H1 (cell line): ENCODE measurements around the gene ZNF768. TPM values are rescaled to one million over a fixed set of nuclear protein-coding genes. Genes with fewer than 3 reads are reported as not detected.
A peak's percentile ranks its signal among the peaks of the same experiment; 100 is the strongest.

Experiments
- CTCF ChIA-PET: fragments of 300-600 bp; sonication (Branson Sonifier 250); formaldehyde crosslinking; loops from one replicate; lab custom pipeline; 2021; ENCODE audit not compliant: partially characterized antibody; lab: Charles Lee
- POLR2A ChIA-PET: fragments of 300-600 bp; sonication (Branson Sonifier 250); formaldehyde crosslinking; loops from one replicate; lab custom pipeline; 2021; ENCODE audit warnings: inconsistent platforms; ENCODE audit not compliant: partially characterized antibody; lab: Charles Lee
- DNase-seq, 2 experiments: peaks; one replicate each; pipeline versions ENCODE4 v3.0.0 to v3.0.0-alpha.2; 2010 to 2022; ENCODE audit warnings: low spot score in 2 of 2, low read depth in 1 of 2, mixed read lengths in 1 of 2
- FAIRE-seq: peaks from 2 replicates; lab custom pipeline; 2011; peaks lifted over from hg19 to GRCh38; lab: Jason Lieb, UNC
- H2AFZ ChIP-seq: 2 replicates; pipeline ENCODE4 v1.8.1; 2012; ENCODE audit warnings: low read length, inconsistent platforms
- H2AK5ac ChIP-seq: 2 replicates; pipeline ENCODE4 v1.6.1; 2013; ENCODE audit warnings: low read depth, low read length
- H2BK120ac ChIP-seq: replicated peaks from 2 replicates; pipeline ENCODE3; 2013; ENCODE audit warnings: low read depth, low read length, inconsistent platforms
- H2BK12ac ChIP-seq: 2 replicates; pipeline ENCODE4 v1.6.1; 2013; ENCODE audit warnings: low read depth, low read length
- H2BK15ac ChIP-seq: 2 replicates; pipeline ENCODE4 v1.6.1; 2013; ENCODE audit warnings: low read length
- H2BK20ac ChIP-seq: 2 replicates; pipeline ENCODE4 v1.6.1; 2013; ENCODE audit warnings: low read length
- H2BK5ac ChIP-seq: 2 replicates; pipeline ENCODE4 v1.6.1; 2013; ENCODE audit warnings: low read depth, low read length
- H3K14ac ChIP-seq: 2 replicates; pipeline ENCODE4 v1.6.1; 2013; ENCODE audit warnings: inconsistent platforms; ENCODE audit not compliant: insufficient read length
- H3K18ac ChIP-seq: 2 replicates; pipeline ENCODE4 v1.6.1; 2013; ENCODE audit warnings: low read length; ENCODE audit errors: extremely low read depth
- H3K23ac ChIP-seq: 2 replicates; pipeline ENCODE4 v1.6.1; 2013; ENCODE audit warnings: inconsistent platforms; ENCODE audit not compliant: insufficient read length
- H3K23me2 ChIP-seq: 2 replicates; pipeline ENCODE4 v1.6.1; 2013; ENCODE audit warnings: low read depth, low read length
- H3K27ac ChIP-seq: 2 replicates; pipeline ENCODE4 v1.6.1; 2011; ENCODE audit warnings: low read depth, low read length, inconsistent platforms
- H3K27me3 ChIP-seq, 4 experiments: replicated peaks in 1 of 4; 1 replicate in 1 of 4; 2 replicates in 3 of 4; pipeline versions ENCODE4 v1.6.1 to v1.8.1; 2011 to 2013; ENCODE audit warnings: low read length in 3 of 4, mild to moderate bottlenecking in 3 of 4, inconsistent platforms in 2 of 4, mixed read lengths in 2 of 4, moderate library complexity in 1 of 4; ENCODE audit not compliant: control insufficient read depth in 3 of 4, insufficient read depth in 3 of 4; ENCODE audit errors: extremely low read depth in 1 of 4
- H3K36me3 ChIP-seq, 4 experiments: 2 replicates each; pipeline versions ENCODE4 v1.6.1 to v1.8.1; 2011 to 2013; ENCODE audit warnings: mild to moderate bottlenecking in 4 of 4, low read length in 3 of 4, moderate library complexity in 2 of 4, control low read depth in 1 of 4, inconsistent platforms in 1 of 4; ENCODE audit not compliant: insufficient read depth in 4 of 4, control insufficient read depth in 2 of 4
- H3K4ac ChIP-seq: replicated peaks from 2 replicates; pipeline ENCODE3; 2013; ENCODE audit warnings: low read length, low read depth, mixed read lengths, inconsistent platforms; ENCODE audit not compliant: insufficient read length
- H3K4me1 ChIP-seq, 4 experiments: replicated peaks in 1 of 4; 1 replicate in 1 of 4; 2 replicates in 3 of 4; pipeline versions ENCODE4 v1.6.1 to v1.8.1; 2011 to 2013; ENCODE audit warnings: low read length in 3 of 4, inconsistent platforms in 2 of 4, mixed read lengths in 1 of 4; ENCODE audit not compliant: insufficient read depth in 4 of 4, control insufficient read depth in 3 of 4
- H3K4me2 ChIP-seq, 2 experiments: 2 replicates each; pipeline versions ENCODE4 v1.6.1 to v1.8.1; 2011 to 2013; ENCODE audit warnings: low read depth in 2 of 2, low read length in 2 of 2, control low read depth in 1 of 2, inconsistent platforms in 1 of 2, mild to moderate bottlenecking in 1 of 2; ENCODE audit not compliant: insufficient read depth in 1 of 2
- H3K4me3 ChIP-seq, 4 experiments: fragments of 200-600, 300-600 bp in 1 of 4; sonication (generic), shearing (Covaris generic), sonication (Bioruptor Twin) in 1 of 4; 2 replicates each; pipeline versions ENCODE4 v1.5.1 to v1.8.1; 2011 to 2016; ENCODE audit warnings: low read length in 4 of 4, low read depth in 3 of 4, control low read depth in 2 of 4, inconsistent platforms in 2 of 4, mild to moderate bottlenecking in 2 of 4, mixed read lengths in 1 of 4, moderate library complexity in 1 of 4; ENCODE audit not compliant: insufficient read depth in 2 of 4; ENCODE audit errors: extremely low read depth in 1 of 4
- H3K56ac ChIP-seq: replicated peaks from 2 replicates; pipeline ENCODE3; 2013; ENCODE audit warnings: low read depth, mild to moderate bottlenecking, mixed read lengths, low read length, inconsistent platforms; ENCODE audit not compliant: insufficient read length
- H3K79me1 ChIP-seq: 2 replicates; pipeline ENCODE4 v1.6.1; 2013; ENCODE audit warnings: low read depth, low read length, control low read depth
- H3K79me2 ChIP-seq, 2 experiments: 2 replicates each; pipeline versions ENCODE4 v1.6.1 to v1.8.1; 2012 to 2013; ENCODE audit warnings: low read length in 2 of 2, mild to moderate bottlenecking in 2 of 2, inconsistent platforms in 1 of 2; ENCODE audit not compliant: insufficient read depth in 2 of 2, control insufficient read depth in 1 of 2
- H3K9ac ChIP-seq, 4 experiments: replicated peaks in 1 of 4; 1 replicate in 1 of 4; 2 replicates in 3 of 4; pipeline versions ENCODE4 v1.6.1 to v1.8.1; 2011 to 2013; ENCODE audit warnings: low read depth in 3 of 4, low read length in 3 of 4, control low read depth in 2 of 4, mild to moderate bottlenecking in 2 of 4, moderate library complexity in 2 of 4, inconsistent platforms in 1 of 4; ENCODE audit errors: extremely low read depth in 1 of 4
- H3K9me3 ChIP-seq, 2 experiments: 2 replicates each; pipeline versions ENCODE4 v1.6.1 to v1.8.1; 2012 to 2013; ENCODE audit warnings: mild to moderate bottlenecking in 2 of 2, moderate library complexity in 2 of 2, control low read depth in 1 of 2, inconsistent platforms in 1 of 2, low read depth in 1 of 2, low read length in 1 of 2, mixed read lengths in 1 of 2; ENCODE audit not compliant: insufficient read depth in 2 of 2
- H4K20me1 ChIP-seq, 2 experiments: replicated peaks in 1 of 2; 2 replicates each; pipeline versions ENCODE3 to v1.8.1; 2011 to 2013; ENCODE audit warnings: inconsistent platforms in 2 of 2, low read length in 2 of 2, mild to moderate bottlenecking in 1 of 2; ENCODE audit not compliant: insufficient read depth in 2 of 2, control insufficient read depth in 1 of 2
- H4K5ac ChIP-seq: 2 replicates; pipeline ENCODE4 v1.6.1; 2013; ENCODE audit warnings: low read length, low read depth, mixed read lengths, inconsistent platforms; ENCODE audit not compliant: insufficient read length
- H4K8ac ChIP-seq: 2 replicates; pipeline ENCODE4 v1.8.0; 2013; ENCODE audit warnings: mild to moderate bottlenecking, moderate library complexity, low read length, inconsistent platforms; ENCODE audit not compliant: insufficient read depth; ENCODE audit errors: extremely low read depth
- H4K91ac ChIP-seq: replicated peaks from 2 replicates; pipeline ENCODE3; 2013; ENCODE audit warnings: low read length, mixed read lengths, inconsistent platforms; ENCODE audit not compliant: insufficient read length
- CTCF ChIP-seq, 3 experiments: IDR thresholded peaks; 1 replicate in 2 of 3; 2 replicates in 1 of 3; pipeline versions ENCODE4 v1.5.1 to v1.6.1; 2011; ENCODE audit warnings: low read length in 3 of 3, mild to moderate bottlenecking in 3 of 3, inconsistent platforms in 2 of 3, low read depth in 1 of 3, moderate library complexity in 1 of 3; ENCODE audit not compliant: insufficient read depth in 1 of 3; ENCODE audit errors: control extremely low read depth in 1 of 3
- EGR1 ChIP-seq: IDR thresholded peaks from 2 replicates; pipeline ENCODE4 v1.6.1; 2011; ENCODE audit warnings: low read depth, low read length, borderline replicate concordance
- GTF2F1 ChIP-seq: IDR thresholded peaks from 2 replicates; pipeline ENCODE4 v1.6.1; 2012; ENCODE audit warnings: low read depth, low read length, improper control_type of control experiment, borderline replicate concordance
- JUN ChIP-seq: IDR thresholded peaks from 2 replicates; pipeline ENCODE4 v1.6.1; 2011; ENCODE audit warnings: low read depth, mild to moderate bottlenecking, improper control_type of control experiment, low read length
- KDM5A ChIP-seq: fragments of 200-600 bp; IDR thresholded peaks from 2 replicates; pipeline ENCODE4 v1.7.1; 2012; ENCODE audit warnings: mild to moderate bottlenecking, low read length, inconsistent platforms, mixed read lengths
- POLR2AphosphoS5 ChIP-seq: IDR thresholded peaks from 2 replicates; pipeline ENCODE4 v1.6.1; 2011; ENCODE audit warnings: low read depth, low read length
- POU5F1 ChIP-seq: IDR thresholded peaks from 2 replicates; pipeline ENCODE4 v1.6.1; 2011; ENCODE audit warnings: low read depth, mild to moderate bottlenecking, low read length, moderate library complexity
- RNF2 ChIP-seq: fragments of 200-900, 300-1000 bp; sonication (generic); IDR thresholded peaks from 2 replicates; pipeline ENCODE4 v1.7.1; 2016; ENCODE audit warnings: borderline replicate concordance, low read depth, mild to moderate bottlenecking, antibody characterized with exemption, low read length; ENCODE audit not compliant: poor library complexity, severe bottlenecking; ENCODE audit errors: missing control alignments
- RXRA ChIP-seq: IDR thresholded peaks from 2 replicates; pipeline ENCODE4 v1.6.1; 2011; ENCODE audit warnings: low read depth, mild to moderate bottlenecking, low read length, moderate library complexity; ENCODE audit not compliant: insufficient read depth
- SIRT6 ChIP-seq: IDR thresholded peaks from one replicate; pipeline ENCODE4 v1.7.1; 2012; ENCODE audit warnings: low read length, inconsistent platforms
- TCF12 ChIP-seq: IDR thresholded peaks from 2 replicates; pipeline ENCODE4 v1.6.1; 2011; ENCODE audit warnings: low read depth, mild to moderate bottlenecking, low read length
- TEAD4 ChIP-seq: IDR thresholded peaks from 2 replicates; pipeline ENCODE4 v1.6.1; 2012; ENCODE audit warnings: low read depth, low read length, inconsistent platforms, mixed read lengths
- WGBS, 2 experiments: shearing (Covaris generic) in 1 of 2; methylation state at CpG; one replicate each; pipeline versions ENCODE4 v1.1.6 to v1.1.7; 2013 to 2015; ENCODE audit warnings: low lambda C conversion rate in 2 of 2, mixed read lengths in 2 of 2, inconsistent platforms in 1 of 2, low coverage in 1 of 2, missing lambda C conversion rate in 1 of 2; ENCODE audit not compliant: insufficient replicate concordance in 2 of 2, insufficient coverage in 1 of 2, insufficient read length in 1 of 2; ENCODE audit errors: extremely low coverage in 1 of 2, missing lambda C conversion rate in 1 of 2; 5-methylcytosine and 5-hydroxymethylcytosine counted together
- polyA plus RNA-seq, 7 experiments: library from polyadenylated mRNA; depleted of rRNA in 3 of 7; stranded (reverse) in 5 of 7; unstranded in 2 of 7; fragments of >200 nt in 5 of 7; fragments of 200-250 nt in 2 of 7; gene quantifications; 1 replicate in 5 of 7; 2 replicates in 1 of 7; 4 replicates in 1 of 7; pipeline versions ENCODE4 v1.2.1 to v1.2.3, GENCODE V29; 2011 to 2013; ENCODE audit warnings: missing spikeins in 2 of 7, mixed read lengths in 2 of 7
- total RNA-seq: library from RNA; stranded (reverse); fragmentation: NEBNext Ultra II Directional; extraction: Animal tissue kit (Norgen Biotek cat#: 25700); gene quantifications from 2 replicates; pipeline ENCODE4 v1.2.1, GENCODE V29; 2021

Gene ZNF768
- total and polyA plus RNA-seq, 2 of the 8 experiments (the other 6 are each of a cell fraction or from before 2014, with no cell fraction given), result 36.1 to 47.7 TPM

DNA sequence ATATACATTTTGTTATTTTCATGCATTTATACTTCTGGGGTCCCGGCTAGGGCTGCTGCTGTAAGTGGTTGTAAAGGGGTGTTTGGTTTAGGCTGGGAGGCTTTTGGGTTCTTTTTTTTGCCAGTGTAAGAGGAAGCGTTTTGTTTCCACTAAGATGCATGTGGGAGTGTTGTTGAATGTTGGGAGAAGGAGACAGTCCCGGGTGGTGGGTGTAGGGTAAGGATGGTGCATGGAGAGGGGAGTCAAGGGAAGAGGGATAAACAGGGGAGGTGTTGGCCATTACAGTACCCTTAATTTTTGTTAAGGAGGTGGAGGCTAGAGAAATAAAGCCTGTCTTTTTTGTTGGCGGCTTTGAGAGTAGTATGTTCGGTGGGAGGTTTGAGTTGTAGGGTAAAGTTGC lies 16.7 kb upstream of the ZNF768 start:
- H3K79me1 ChIP-seq, result no peaks in the 10 kb centered on the region
- H2BK12ac ChIP-seq, result peak overlapping the region; percentile 11; the same call in 1 of the 2 replicates
- WGBS, 2 experiments, result 81% methylated on average over 5 of the region's 5 CpGs; no CpG with 5 or more reads in 1 of the 2 experiments
- H3K56ac ChIP-seq, result no peak overlapping the region
- H2BK120ac ChIP-seq, result no peak overlapping the region
- H3K23ac ChIP-seq, result no peak overlapping the region
- H4K20me1 ChIP-seq, result no peaks in the 10 kb centered on the region
- no peak overlapping the region for H3K4me3 ChIP-seq
- peak overlapping the region; percentile 15; the same call in 1 of the 2 replicates for H2BK5ac ChIP-seq
- ChIA-PET CTCF (interaction anchor here (2.5 kb wide), 1 partner anchor 61 kb away, joined by 6 read pairs; no protein-coding TSS in a partner anchor), POLR2A (interaction anchor here (1.2 to 3.5 kb wide), 5 partner anchors 11 to 45 kb away, joined by 3 to 22 read pairs (median 4); partner anchors contain the start of genes ZNF688 and ZNF764)
- no peak overlapping the region for H4K8ac ChIP-seq
- no peak overlapping the region for H2BK20ac ChIP-seq
- H3K9me3 ChIP-seq, result no peaks in the 10 kb centered on the region
- H3K4me2 ChIP-seq, result no peak overlapping the region; a peak in 1 of 4 replicates
- peaks cover 2% of the 10 kb centered on the region; the same call in 1 of the 2 replicates for H3K23me2 ChIP-seq
- FAIRE-seq (no peak), DNase-seq (no peak)
- no peak overlapping the region for H2BK15ac ChIP-seq
- H4K5ac ChIP-seq, result no peak overlapping the region
- no peak overlapping the region for H2AK5ac ChIP-seq
- no peak overlapping the region for H2AFZ ChIP-seq
- H4K91ac ChIP-seq, result no peak overlapping the region
- H3K27me3 ChIP-seq, result no peaks in the 10 kb centered on the region
- H3K4ac ChIP-seq, result no peak overlapping the region
- H3K4me1 ChIP-seq, result peaks cover 5 to 23% (median 19%) of the 10 kb centered on the region in 4 experiments
- H3K79me2 ChIP-seq, result no peaks in the 10 kb centered on the region
- no peak overlapping the region for H3K14ac ChIP-seq
- no peak overlapping the region for H3K27ac ChIP-seq
- H3K18ac ChIP-seq, result peak overlapping the region; percentile 20
- no peaks in the 10 kb centered on the region for H3K36me3 ChIP-seq
- no peak overlapping the region for H3K9ac ChIP-seq
- no peak for TF ChIP-seq POU5F1
- no peak for TF ChIP-seq EGR1
- no peak for TF ChIP-seq JUN
- TF ChIP-seq RXRA, result no peak
- no peak for TF ChIP-seq POLR2AphosphoS5
- TF ChIP-seq CTCF (IDR thresholded peaks at IDR 0.05; ENCODE audit: control extremely low read depth in 1 of 3, insufficient read depth in 1 of 3, low read depth in 1 of 3, low read length in 3 of 3), result no peak
- no peak for TF ChIP-seq SIRT6
- no peak for TF ChIP-seq KDM5A
- no peak for TF ChIP-seq GTF2F1
- TF ChIP-seq RNF2, result no peak
- TF ChIP-seq TEAD4, result no peak
- no peak for TF ChIP-seq TCF12
